HG03457 (cell line): ENCODE data around the gene HMGCS1.
"Not testable (repeated sequence)": the region's sequence is repeated elsewhere in the genome, so short reads cannot be mapped to it uniquely, and the experiment has no call there.

Source experiments
- ATAC-seq: cut with Tn5 transposase; IDR thresholded peaks from one replicate; pipeline ENCODE4 v1.9.1; 2021; ENCODE audit warnings: moderate number of reproducible peaks; ENCODE audit not compliant: unreplicated experiment

The HMGCS1 gene

GRCh38 chr5:43313035-43313853 lies at the start of gene HMGCS1:
TSS of gene HMGCS1 (minus strand) at chr5:43313412. CDS start at chr5:43298965, 14,447 bp downstream.
- ATAC-seq, result peak; percentile 89

- no peak for ATAC-seq
These were observed 45.5 kb upstream of the HMGCS1 start for GRCh38 chr5:43358726-43359125.

GRCh38 chr5:43358301-43358700 lies 45.1 kb upstream of the HMGCS1 start:
- ATAC-seq, result no peak

- ATAC-seq, result no peak
These were observed 44.7 kb upstream of the HMGCS1 start for GRCh38 chr5:43357878-43358281.

- ATAC-seq, result no peak
These were observed 43.9 kb upstream of the HMGCS1 start for GRCh38 chr5:43357067-43357466.

GRCh38 chr5:43354774-43355173 lies 41.6 kb upstream of the HMGCS1 start:
- ATAC-seq, result no peak

GRCh38 chr5:43353668-43354067 lies 40.5 kb upstream of the HMGCS1 start:
- ATAC-seq, result no peak

GRCh38 chr5:43352915-43353314 lies 39.7 kb upstream of the HMGCS1 start:
- no peak for ATAC-seq

GRCh38 chr5:43352131-43352530 lies 38.9 kb upstream of the HMGCS1 start:
- no peak for ATAC-seq

GRCh38 chr5:43348861-43349363 lies 35.7 kb upstream of the HMGCS1 start:
- no peak for ATAC-seq

GRCh38 chr5:43348207-43348606 lies 35.0 kb upstream of the HMGCS1 start:
- ATAC-seq, result no peak

GRCh38 chr5:43338862-43339261 lies 25.6 kb upstream of the HMGCS1 start:
- ATAC-seq, result no peak

GRCh38 chr5:43336159-43336558 lies 22.9 kb upstream of the HMGCS1 start:
- no peak for ATAC-seq

- ATAC-seq, result no peak
These were observed 22.5 kb upstream of the HMGCS1 start for GRCh38 chr5:43335681-43336080.

GRCh38 chr5:43332401-43332800 lies 19.2 kb upstream of the HMGCS1 start:
- no peak for ATAC-seq

GRCh38 chr5:43325624-43326023 lies 12.4 kb upstream of the HMGCS1 start:
- ATAC-seq, result not testable (repeated sequence)

- not testable (repeated sequence) for ATAC-seq
These were observed 10.3 kb upstream of the HMGCS1 start for GRCh38 chr5:43323488-43323887.

- no peak for ATAC-seq
These were observed 7.6 kb upstream of the HMGCS1 start for GRCh38 chr5:43320846-43321245.

GRCh38 chr5:43316421-43316820 lies 3.2 kb upstream of the HMGCS1 start:
- ATAC-seq, result no peak

GRCh38 chr5:43315682-43316081 lies 2.5 kb upstream of the HMGCS1 start:
- no peak for ATAC-seq

GRCh38 chr5:43315263-43315662 lies 2.1 kb upstream of the HMGCS1 start:
- ATAC-seq, result no peak

GRCh38 chr5:43314724-43315123 lies 1.5 kb upstream of the HMGCS1 start:
- no peak for ATAC-seq
